HuH-7 (cell line): ENCODE results near the gene STX2.

Experiments
- DNase-seq: peaks from one replicate; pipeline ENCODE4 v3.0.0; 2011; ENCODE audit warnings: low spot score

STX2 gene

GRCh38 chr12:130831246-130831645 lies 7.8 kb downstream of the STX2 start:
- DNase-seq = no peak

GRCh38 chr12:130830246-130830551 lies 8.9 kb downstream of the STX2 start:
- no peak for DNase-seq

- no peak for DNase-seq
Observed at GRCh38 chr12:130829391-130830245, 9.4 kb downstream of the STX2 start.

GRCh38 chr12:130828895-130829294 lies 10.2 kb downstream of the STX2 start:
- no peak for DNase-seq

GRCh38 chr12:130827432-130827831 lies 11.6 kb downstream of the STX2 start:
- no peak for DNase-seq

GRCh38 chr12:130826151-130826801 lies 12.8 kb downstream of the STX2 start:
- DNase-seq = peak; percentile 60

- no peak for DNase-seq
Observed at GRCh38 chr12:130825771-130826150, 13.3 kb downstream of the STX2 start.

GRCh38 chr12:130819681-130820080 lies 19.4 kb downstream of the STX2 start:
- DNase-seq = no peak

GRCh38 chr12:130818635-130819576 lies 20.1 kb downstream of the STX2 start:
- peak; percentile 88 for DNase-seq

GRCh38 chr12:130818272-130818634 lies 20.8 kb downstream of the STX2 start:
- DNase-seq = no peak

- no peak for DNase-seq
Observed at GRCh38 chr12:130817804-130818203, 21.2 kb downstream of the STX2 start.

- DNase-seq = no peak
Observed at GRCh38 chr12:130816097-130816496, 23.0 kb downstream of the STX2 start.

- DNase-seq = no peak
Observed at GRCh38 chr12:130815028-130815741, 23.9 kb downstream of the STX2 start.

- no peak for DNase-seq
Observed at GRCh38 chr12:130813949-130814348, 25.1 kb downstream of the STX2 start.

GRCh38 chr12:130813436-130813835 lies 25.6 kb downstream of the STX2 start:
- DNase-seq = no peak

GRCh38 chr12:130809791-130810190 lies 29.3 kb downstream of the STX2 start:
- DNase-seq = no peak

- DNase-seq = no peak
Observed at GRCh38 chr12:130807309-130807708, 31.7 kb downstream of the STX2 start.

- DNase-seq = no peak
Observed at GRCh38 chr12:130806574-130806973, 32.5 kb downstream of the STX2 start.

GRCh38 chr12:130805635-130806034 lies 33.4 kb downstream of the STX2 start:
- DNase-seq = no peak

- no peak for DNase-seq
Observed at GRCh38 chr12:130804216-130804615, 34.8 kb downstream of the STX2 start.

- no peak for DNase-seq
Observed at GRCh38 chr12:130803702-130804101, 35.3 kb downstream of the STX2 start.

GRCh38 chr12:130800312-130800711 lies 38.7 kb downstream of the STX2 start:
- DNase-seq = no peak
